ENCODE measurements around the gene FBXO17.
"Not testable (repeated sequence)": the region's sequence is repeated elsewhere in the genome, so short reads cannot be mapped to it uniquely, and the experiment has no call there.

Gene FBXO17, protein sequence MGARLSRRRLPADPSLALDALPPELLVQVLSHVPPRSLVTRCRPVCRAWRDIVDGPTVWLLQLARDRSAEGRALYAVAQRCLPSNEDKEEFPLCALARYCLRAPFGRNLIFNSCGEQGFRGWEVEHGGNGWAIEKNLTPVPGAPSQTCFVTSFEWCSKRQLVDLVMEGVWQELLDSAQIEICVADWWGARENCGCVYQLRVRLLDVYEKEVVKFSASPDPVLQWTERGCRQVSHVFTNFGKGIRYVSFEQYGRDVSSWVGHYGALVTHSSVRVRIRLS

DNA sequence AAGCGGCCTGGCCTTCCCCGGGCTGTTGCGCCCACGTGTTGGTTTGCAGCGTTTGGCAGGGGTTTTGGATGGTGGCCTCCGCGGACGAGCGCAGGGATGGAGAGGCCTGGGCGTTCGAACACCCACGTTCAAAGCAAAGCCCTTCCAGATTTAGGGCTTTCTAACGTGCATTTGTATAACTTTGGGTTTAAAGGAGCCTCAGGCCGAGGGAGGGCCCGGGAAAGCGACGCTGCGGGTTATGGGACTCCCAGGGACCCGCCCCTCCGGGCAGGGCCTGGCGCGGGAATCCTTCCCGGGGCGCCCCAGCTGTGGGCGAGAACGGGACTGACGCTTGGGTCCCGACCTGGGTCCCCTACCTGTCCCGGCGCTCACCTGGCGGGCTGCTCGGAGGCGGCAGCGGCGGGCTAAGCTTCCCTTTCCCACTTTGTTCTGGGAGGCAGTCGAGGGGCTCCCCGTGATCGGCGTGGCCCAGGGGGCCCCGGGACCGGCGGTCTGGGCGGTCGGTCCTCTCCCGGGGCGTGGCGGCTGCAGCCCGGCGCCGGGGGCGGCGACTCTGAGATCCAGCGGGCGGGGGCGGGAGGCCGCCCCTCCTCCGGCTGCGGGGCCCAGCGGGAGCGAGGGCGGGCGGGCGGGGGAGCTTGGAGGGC is at the start of gene FBXO17:
Gene FBXO17 (minus strand): TSS at position 529 of the 647 bp plus-strand sequence. CDS start 25,423 bp downstream, outside the sequence.
- DNase-seq, result no peak

DNA sequence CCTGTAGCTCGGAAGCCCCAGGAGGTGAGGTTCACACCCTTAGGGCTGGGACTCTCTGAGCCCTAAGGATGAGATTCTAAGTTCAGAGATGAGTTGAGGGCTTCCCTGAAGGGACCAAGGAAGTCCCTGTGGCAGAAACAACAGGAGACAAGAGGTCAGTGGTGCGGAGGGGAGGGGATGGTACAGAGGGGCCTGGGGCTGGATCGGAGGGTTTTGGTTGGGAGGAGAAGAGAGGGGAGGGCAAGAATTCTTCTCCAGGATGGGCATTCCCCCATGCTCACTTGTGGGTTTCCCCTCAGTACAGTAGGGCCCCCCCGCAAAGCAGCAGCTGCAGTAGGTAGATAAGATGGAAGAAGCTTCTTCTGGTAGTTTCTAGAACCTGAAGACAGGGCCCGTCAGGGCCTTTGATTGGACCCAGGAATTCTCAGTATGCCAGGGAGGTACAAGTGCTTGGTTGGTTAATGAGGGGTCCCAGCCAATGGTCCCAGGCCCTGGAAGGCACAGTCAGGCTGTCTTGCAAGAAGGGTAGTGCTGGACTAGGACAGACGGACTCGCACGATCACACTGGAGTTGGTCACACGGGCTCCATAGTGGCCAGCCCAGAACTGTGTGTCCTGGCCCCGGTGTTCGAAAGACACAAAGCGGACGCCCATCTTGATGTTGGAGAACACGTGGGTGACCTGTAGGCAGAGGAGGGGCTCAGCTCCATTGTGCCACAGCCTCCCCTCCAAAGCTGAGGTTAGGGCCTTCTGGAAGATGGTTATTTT is 49.5 kb upstream of the FBXO17 start:
- no peak for DNase-seq

DNA sequence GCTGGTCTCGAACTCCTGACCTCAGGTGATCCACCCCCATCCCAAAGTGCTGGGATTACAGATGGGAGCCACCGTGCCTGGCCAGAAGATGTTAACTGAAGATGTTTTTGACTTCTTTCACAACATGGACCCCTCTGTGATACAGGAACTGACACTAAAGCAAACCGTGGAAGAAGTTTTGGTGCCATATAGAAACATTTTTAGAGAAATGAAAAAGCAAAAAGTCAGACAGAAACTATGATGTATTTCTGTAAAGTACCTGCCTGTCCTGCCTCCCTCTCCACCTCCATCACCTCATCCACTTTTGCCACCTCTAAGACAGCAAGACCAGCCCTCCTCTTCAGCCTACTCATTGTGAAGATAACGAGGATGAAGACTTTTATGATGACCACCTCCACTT is 45.5 kb upstream of the FBXO17 start:
- no peak for DNase-seq

DNA sequence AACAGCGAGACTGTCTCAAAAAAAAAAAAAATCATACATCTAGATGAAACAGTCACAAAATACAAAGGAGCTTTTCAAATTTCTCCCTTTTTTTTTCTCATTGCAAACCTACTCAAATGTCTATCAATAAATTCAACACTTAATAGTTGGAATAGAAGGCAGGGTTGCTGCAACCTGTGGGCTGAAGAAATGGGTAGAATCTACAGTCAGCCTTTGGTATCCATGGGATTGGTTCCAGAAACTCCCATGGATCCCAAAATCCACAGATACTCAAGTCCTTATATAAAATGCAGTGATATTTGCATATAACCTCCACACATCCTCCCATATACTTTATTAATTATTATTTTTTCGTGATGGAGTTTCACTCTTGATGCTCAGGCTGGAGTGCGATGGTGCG is 42.1 kb upstream of the FBXO17 start:
- no peak for DNase-seq

DNA sequence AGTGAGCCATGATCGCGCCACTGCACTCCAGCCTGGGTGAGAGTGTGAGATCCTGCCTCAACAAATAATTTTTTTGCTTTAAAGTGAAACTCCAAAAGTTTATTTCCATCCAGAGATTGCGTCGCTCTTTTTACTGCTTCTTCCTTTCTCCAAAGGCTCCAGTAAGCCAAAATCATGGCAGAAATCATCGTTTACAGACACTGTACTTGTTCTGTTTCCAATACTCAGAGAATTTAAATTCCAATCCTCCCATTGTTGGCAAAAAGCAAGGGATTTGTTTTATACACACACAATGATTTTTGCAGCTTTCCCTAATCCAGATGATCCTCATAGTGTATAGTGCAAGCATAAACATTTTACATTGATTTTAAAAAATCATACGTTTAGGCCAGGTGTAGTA is 41.5 kb upstream of the FBXO17 start:
- DNase-seq, result no peak

DNA sequence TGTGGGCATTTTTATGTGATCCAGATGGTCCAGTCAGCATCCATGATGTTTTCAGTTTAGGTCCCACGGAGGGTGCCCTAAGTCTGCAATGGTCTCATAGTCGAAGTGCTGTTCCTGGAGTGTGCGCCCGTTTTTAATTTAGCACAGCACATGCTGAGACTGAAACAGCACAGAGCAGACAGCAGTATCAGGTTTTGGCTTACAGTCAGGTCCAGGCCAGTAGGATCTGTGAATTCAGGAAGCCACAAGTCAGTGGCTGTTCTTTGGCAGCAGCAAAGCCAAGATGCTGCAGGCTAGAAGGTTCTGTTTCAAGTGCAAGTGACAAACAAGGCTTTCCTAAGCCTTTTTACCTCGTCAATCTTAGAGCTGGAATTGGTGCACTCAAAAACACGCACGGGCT is 38.5 kb upstream of the FBXO17 start:
- DNase-seq, result no peak

DNA sequence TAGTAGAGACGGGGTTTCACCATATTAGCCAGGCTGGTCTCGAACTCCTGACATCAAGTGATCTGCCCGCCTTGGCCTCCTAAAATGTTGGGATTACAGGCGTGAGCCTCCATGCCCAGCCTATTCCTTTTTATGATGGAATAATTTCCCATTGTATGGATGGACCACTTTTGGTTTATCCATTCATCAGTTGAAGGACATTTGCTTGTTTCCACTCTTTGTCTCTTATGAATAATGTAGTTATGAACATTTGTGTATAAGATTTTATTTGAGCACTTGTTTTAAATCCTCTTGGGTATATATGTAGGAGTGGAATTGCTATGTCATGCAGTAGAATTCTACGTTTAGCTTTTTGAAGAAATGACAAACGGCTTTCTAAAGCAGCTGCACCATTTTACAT is 33.5 kb upstream of the FBXO17 start:
- DNase-seq, result no peak

DNA sequence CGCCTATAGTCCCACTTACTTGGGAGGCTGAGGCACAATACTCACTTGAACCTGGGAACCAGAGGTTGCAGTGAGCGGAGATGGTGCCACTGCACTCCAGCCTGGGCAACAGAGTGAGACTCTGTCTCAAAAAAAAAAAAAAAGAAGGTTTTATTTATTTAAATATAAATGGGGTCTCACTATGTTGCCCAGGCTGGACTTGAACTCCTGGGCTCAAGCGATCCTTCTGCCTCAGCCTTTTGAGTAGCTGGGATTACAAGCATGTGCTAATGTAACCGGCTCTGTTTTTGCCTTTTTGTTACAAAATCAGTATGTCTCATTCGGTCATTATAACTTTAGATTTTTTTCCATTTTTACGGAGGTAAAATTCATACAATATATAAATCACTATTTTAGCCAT is 32.6 kb upstream of the FBXO17 start:
- no peak for DNase-seq

DNA sequence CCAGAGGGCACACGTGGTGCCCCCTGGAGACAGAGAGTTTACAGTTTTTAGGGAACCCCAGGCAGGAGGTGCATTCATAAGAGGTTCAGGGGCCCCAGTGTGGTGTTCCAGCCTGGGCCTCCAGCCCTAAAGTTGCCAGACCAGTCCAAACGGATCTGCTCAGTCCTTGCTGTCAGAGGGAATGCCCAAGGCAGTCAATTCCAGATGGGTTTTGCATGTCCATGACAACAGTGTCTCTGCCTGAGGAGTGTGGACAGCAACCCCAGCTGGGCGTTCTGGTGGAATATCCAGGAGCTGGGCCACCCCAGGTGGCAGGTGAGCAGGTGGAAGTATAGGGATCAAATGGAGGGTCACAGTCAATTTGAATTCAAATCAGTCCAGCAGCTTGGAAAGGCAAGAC is 31.6 kb upstream of the FBXO17 start:
- no peak for DNase-seq

DNA sequence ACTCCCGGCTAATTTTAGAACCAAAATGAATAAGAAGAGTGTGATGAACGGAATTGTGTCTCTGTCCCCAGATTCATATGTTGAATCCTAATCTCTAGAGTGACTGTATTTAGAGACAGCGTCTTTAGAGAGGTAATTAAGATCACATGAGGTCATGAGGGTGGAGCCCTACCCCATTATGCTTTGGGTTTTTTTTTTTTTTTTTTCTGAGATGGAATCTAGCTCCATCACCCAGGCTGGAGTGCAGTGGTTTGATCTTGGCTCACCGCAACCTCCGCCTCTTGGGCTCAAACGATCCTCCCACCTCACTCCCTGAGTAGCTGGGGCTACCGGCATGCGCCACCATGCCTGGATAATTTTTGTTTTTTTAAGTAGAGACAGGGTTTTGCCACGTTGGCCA is 28.9 kb upstream of the FBXO17 start:
- no peak for DNase-seq

DNA sequence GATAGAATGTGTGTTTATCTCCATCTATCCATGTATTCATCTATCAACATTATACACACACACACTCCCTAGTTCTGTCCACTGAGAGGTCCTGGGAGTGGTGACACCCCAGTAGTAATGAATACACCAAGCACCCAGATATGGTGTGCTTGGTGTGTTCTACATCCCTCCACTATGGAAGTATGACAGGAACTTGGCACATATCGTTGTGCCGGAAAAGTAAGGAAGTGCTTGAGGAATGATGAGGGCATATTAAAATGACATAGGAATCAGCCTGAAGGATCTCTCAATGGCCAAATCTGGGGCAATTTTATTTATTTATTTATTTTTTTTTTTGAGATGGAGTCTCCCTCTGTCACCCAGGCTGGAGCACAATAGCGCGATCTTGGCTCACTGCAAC is 28.3 kb upstream of the FBXO17 start:
- no peak for DNase-seq

DNA sequence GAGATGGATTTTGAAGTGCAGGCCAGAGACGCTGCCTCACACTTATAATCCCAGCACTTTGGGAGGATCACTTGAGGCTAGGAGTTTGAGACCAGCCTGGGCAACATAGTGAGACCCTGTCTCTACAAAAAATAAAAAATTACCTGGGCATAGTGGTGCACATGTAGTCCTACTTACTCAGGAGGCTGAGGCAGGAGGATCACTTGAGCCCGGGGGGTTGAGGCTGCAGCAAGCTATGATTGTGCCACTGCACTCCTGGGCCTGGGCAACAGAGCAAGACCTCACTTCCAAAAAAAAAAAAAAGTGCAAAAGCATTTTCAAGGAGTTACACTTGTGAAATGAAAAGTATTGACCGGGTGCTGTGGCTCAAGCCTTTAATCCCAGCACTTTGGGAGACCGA is 27.6 kb upstream of the FBXO17 start:
- no peak for DNase-seq

DNA sequence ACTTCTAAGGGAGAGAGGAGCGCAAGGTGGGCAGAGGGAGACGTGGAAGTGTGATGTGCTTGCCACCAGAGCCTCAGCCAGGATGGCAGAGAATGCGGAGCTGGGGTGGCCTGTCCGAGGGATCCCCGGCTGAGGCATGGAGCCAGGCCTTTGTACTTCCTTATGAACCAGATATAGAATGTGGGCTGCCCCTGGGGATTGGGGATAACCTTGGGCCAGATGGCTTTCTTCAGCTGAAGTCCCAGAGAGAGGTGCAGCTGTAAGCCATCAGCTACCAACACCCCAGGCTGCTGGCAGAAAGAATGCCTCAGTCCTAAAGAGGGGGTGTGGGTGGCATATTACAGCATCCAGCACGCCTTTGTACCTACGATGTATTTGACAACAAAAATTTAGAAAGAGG is 25.5 kb upstream of the FBXO17 start:
- no peak for DNase-seq

DNA sequence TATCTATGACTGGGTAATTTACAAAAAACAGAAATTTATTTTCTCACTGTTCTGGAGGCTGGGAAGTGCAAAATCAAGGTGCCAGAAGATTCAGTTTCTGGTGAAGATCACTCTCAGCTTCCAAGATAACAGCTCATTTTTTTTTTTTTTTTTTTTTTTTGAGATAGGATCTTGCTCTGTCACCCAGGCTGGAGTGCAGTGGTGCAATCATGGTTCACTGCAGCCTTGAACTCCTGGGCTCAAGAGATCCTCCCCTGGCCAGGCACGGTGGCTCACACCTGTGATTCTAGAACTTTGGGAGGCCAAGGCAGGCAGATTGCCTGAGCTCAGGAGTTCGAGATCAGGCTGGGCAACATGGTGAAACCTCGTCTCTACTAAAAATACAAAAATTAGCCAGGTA is 22.0 kb upstream of the FBXO17 start:
- not testable (repeated sequence) for DNase-seq

DNA sequence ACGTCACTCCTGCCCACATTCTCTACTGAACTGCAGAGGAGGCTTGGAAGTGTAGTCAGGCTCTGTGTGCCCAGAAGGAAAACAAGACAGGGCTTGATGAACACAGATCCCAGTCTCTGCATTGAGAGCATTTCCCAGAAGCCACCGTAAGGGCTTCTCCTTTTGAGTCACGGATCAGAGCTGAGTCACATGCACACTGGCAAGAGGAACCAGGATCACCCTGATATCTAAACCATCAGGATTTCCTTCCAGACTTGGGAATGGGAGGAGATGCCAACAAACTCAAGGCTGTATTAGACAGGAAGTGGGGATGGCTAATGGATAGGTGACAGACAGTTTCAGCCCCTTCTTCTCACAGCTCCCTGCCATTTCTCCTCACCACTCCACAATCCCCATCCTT is 17.7 kb upstream of the FBXO17 start:
- DNase-seq, result no peak

DNA sequence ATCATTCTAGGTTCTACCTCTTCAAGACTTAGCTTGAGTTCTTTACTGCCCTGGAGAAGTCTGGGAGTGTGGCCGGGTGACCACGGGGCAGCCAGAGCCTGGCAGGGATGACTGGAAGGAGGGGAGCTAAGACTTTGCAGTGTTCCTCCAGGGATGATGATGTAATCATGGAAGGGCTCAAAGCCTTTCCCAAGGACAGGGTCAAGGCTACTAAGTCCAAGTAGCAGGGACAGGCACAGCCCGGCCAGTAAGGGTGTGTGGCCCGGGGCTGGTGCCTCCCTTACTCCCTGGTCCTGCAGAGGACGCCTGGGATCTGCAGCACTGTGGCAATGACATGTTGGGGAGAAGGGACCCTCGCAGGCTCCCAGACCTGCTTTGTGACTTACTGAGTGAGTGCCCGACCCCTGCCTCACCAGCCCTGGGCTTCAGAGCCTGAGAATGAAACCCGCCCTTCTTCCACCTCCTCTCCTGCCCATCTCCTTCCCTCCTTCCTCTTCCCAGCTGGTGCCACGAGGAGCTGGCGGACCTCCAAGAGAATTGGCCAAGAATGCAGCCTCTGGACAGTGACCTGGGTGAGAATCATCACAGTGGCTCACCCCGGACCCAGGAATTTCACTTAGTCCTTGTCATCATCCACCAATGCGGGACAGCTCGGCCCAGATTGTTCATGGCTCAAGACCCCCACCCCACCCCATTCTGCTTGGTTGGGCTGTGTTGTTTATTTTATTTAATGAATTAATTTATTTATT is 15.6 kb upstream of the FBXO17 start:
- no peak for DNase-seq

DNA sequence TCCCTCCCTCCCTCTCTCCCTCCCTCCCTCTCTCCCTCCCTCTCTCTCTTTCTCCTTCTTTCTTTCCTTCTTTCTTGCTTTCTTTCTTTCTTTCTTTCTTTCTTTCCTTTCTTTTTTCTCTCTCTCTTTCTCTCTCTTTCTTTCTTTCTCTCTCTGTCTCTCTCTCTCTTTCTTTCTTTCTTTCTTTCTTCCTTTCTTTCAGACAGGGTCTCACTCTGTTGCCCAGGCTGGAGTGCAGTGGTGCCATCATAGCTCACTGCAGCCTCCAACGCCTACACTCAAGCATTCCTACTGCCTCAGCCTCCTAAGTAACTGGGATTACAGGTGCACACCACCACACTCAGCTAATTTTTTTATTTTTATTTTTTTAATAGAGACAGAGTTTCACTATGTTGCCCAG is 14.1 kb upstream of the FBXO17 start:
- DNase-seq, result not testable (repeated sequence)

DNA sequence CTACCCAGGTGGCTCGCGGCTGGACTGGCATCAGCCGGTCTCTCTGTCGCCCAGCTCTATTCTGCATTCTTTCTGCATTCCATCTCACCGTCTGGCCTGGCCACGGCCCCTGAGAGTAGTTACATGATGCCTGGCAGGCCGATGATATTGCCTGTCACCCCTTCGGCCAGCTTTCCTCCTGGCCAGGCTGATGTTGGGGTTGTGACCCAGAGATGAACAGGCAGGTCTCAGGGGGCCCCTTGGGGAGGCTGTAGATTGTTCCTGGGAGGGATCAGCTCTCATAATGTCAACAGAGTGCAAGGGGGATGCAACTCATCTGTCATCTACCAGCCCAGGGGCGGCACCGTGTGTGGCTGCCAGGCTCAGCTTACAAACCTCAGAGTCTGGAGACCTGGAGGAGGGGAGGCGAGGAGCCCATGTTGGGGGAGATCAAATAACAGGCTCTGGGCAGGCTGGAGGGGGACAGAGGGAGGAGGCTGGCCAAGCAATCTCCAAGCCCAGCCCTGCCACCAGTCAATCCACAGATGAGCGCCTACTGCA is 13.6 kb upstream of the FBXO17 start:
- no peak for DNase-seq

DNA sequence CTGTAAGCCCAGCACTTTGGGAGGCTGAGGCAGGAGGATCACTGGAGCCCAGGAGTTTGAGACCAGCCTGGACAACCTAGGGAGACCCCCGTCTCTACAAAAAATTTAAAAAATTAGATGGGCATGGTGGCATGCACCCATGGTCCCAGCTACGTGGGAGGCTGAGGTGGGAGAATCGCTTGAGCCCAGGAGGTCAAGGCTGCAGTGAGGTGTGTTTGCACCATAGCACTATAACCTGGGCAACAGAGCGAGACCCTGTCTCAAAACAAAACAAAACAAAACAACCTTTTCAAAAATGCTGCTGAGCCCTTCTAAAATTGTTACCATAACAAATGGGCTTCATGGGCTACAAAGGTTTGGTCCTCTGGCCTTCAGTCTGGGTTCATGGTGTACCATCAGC is 13.1 kb upstream of the FBXO17 start:
- DNase-seq, result not testable (repeated sequence)

DNA sequence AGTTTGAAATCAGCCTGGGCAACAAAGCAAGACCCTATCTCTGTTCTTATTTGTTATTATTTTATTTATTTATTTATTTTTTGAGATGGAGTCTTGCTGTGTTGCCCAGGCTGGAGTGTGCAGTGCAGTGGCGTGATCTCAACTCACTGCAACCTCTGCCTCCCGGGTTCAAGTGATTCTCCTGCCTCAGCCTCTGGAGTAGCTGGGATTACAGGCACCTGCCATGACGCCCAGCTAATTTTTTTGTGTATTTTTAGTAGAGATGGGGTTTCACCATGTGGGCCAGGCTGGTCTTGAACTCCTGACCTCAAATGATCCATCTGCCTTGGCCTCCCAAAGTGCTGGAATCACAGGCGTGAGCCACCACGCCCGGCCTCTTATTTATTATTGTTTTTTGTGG is 12.2 kb upstream of the FBXO17 start:
- not testable (repeated sequence) for DNase-seq

DNA sequence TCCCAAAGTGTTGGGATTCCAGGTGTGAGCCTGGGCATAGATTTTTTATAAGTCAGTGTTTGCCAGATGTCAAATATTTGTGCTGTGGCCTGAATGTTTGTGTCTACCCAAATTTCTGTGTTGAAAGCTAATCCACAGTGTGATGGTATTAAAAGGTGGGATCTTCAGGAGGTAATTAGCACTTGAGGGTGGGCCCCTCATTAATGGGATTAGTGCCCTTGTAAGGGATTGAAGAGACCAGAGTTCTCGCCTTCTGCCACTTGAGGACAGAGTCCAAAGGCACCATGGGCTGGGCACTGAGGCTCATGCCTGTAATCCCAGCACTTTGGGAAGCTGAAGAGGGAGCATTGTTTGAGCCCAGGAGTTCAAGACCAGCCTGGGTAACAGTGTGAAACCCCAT is 9.7 kb upstream of the FBXO17 start:
- DNase-seq, result no peak

DNA sequence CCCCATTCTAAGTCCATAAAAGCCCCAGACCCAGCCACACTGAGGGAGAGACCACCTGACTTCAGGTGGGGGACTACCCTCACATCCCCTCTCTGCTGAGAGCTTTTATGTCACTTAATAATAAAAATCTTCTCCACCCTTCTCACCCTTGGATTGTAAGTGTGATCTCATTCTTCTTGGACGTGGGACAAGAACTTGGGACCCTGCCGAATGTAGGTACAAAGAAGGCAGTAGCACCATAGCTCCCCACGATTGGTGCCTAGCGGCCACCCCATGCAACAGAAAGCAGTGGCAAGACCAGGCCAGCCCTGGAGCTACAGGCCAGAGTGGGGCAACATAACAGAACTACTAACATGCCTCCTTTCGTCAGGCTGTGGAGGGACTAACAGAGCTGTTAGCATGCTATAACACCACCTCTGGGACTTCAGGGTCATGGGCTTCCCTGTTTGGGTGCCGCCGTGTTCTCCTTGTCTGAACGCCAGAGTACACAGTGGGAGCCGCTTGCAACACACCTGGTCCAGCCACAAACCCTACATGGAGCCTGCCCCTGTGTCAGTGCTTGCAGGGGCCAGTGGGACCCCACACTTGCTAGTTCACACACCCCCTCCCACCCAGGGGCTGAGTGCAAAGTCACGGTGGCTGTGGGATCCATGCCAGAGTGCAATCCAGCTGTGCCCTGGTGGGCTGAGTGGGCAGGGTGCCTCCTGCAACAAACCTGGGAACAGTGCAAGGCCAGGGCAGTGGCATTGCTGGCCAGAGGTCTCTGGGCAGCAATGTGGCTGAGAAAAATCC is 5.2 kb upstream of the FBXO17 start:
- DNase-seq, result no peak
